HG03520 (cell line): ENCODE data around the gene TOM1L2.
"Not testable (repeated sequence)": the region's sequence is repeated elsewhere in the genome, so short reads cannot be mapped to it uniquely, and the experiment has no call there.

Experiments
- ATAC-seq: cut with Tn5 transposase; IDR thresholded peaks from one replicate; pipeline ENCODE4 v1.9.1; 2021; ENCODE audit warnings: mild to moderate bottlenecking, moderate library complexity; ENCODE audit not compliant: unreplicated experiment

The TOM1L2 gene

DNA sequence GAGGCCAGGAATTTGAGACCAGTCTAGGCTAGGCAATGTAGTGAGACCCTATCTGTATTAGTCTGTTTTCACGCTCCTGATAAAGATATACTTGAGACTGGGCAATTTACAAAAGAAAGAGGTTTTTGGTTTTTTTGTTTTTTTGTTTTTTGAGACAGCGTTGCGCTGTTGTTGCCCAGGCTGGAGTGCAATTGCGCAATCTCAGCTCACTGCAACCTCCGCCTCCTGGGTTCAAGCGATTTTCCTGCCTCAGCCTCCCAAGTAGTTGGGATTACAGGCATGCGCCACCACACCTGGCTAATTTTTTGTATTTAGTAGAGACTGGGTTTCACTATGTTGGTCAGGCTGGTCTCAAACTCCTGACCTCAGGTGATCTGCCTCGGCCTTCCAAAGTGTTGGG is 23.7 kb upstream of the TOM1L2 start:
- not testable (repeated sequence) for ATAC-seq

GRCh38 chr17:17994271-17995069 is 22.3 kb upstream of the TOM1L2 start:
- no peak for ATAC-seq

GRCh38 chr17:17993852-17994251 is 21.7 kb upstream of the TOM1L2 start:
- no peak for ATAC-seq

DNA sequence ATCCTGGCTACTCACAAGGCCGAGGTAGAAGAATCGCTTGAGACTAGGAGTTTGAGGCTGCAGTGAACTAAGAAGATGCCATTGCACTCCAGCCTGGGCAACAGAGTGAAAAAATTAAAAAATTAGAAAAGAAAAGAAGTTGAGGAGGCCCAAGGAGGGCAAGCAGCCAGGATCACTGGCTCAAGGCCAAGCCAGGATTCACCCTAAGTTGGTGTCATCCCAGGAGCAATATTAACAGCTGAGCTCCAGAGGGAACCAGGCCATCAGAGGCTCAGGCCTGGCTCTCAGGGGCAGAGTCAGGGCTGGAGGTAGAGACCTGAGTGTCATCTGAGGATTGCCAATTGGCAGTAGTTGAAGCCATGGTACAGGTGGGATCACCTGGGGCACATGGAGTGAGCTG is 21.2 kb upstream of the TOM1L2 start:
- ATAC-seq = no peak

GRCh38 chr17:17990282-17990681 is 18.1 kb upstream of the TOM1L2 start:
- no peak for ATAC-seq

DNA sequence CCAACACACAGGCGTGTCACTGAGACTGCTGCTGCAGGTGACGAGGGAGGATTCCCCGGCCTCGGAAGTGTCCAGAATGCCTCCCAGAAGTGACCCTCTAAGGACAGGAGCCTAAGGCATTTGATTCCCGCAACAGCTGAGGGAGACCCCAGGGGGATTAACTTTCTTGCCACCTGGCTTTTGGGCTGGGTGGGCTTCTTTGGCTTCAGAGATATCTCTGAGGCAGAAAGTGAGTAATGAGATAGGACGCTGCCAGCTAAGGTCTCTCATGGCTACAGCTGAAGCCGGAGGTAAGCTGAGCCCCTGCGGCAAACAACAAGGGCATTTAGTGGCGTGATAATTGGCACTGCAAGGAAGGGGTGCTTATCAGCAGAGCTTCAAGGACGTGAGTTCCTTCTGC is 17.4 kb upstream of the TOM1L2 start:
- no peak for ATAC-seq

DNA sequence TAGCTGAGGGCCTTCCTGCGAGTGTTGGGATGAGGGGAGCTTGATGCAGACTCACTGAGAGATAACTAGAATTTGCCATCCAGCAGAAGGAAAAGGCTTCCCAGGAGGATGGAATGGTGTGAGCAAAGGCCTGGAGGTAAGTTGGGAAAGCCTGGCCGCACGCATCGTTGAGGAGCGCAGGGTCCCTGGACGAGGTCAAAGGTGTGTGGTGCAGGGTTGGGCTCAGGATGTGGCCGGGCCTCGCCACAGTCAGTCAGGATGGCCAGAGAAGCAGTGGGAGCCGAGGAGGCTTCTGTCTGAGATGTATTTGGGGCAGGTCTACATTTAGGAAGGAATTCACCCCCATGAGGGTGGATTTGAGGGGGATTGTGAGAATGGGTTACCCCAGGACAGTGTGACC is 16.9 kb upstream of the TOM1L2 start:
- no peak for ATAC-seq

- ATAC-seq = no peak
These were observed 16.3 kb upstream of the TOM1L2 start for GRCh38 chr17:17988427-17988945.

DNA sequence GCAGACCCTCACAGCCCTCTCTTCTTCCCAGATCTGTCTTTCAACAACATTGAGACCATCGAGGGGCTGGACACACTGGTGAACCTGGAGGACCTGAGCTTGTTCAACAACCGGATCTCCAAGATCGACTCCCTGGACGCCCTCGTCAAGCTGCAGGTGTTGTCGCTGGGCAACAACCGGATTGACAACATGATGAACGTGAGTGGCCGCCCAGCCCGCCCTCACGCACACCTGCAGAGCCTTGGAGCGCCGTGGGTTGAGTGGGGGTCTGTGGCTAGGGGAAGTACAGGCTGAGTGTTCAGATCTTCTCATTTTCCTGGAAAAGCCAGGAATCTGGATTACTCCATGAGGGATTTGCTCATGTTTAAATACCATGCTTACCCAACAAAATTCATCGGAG is 15.7 kb upstream of the TOM1L2 start:
- no peak for ATAC-seq

DNA sequence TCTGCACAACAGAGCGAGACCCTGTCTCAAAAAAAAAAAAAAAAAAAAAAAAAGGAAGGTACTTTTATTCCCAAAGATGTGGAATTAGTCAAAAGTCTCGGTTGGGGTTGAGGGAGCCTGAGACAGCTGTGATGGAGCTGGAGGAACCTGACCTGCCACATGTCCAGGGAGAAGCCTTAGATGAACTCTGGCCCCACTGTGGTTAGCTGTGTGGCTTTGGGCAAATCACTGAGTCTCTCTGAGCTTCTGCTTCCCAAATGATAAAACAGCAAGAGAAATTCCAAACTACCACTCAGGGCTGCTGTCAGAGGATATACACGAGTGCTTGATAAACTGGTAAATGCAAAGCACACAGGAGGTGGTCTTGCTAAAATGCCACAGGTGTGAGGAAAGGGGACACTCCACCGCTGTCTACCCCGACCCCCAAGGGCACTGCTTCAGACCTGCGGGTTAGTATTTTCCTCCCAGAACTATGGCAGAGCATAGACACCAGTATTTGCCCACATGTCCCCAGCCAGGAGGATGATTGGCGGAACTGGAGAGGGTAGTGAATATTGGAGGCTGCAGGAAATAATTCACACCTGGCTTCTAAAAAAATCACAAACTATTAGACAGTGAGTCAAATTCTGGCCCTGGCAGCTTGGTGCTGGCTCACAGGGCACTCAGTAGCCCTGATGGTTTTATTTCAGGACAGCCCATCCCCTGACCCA is 15.1 kb upstream of the TOM1L2 start:
- no peak for ATAC-seq

- no peak for ATAC-seq
These were observed 13.4 kb upstream of the TOM1L2 start for GRCh38 chr17:17985555-17985954.

DNA sequence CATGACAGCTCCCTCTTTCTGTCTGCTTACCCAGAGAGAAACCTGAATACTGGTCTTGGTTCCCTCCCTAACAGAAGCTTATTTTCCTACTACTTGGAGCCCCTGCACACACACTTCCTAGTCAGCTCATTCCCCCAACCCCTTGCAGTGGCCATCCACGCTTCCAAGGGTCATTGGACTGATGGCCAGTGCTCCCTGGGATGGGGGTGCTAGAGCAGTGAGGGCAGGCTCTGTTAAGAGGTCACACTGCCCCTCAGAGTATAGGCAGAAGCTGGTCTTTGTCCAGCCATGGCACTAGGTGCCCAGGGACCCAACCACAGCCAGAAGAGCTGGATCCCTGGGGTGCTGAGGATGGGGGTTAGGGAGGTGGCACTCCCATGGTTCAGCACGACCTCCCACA is 13.0 kb upstream of the TOM1L2 start:
- ATAC-seq = no peak

GRCh38 chr17:17983776-17984175 is 11.6 kb upstream of the TOM1L2 start:
- ATAC-seq = no peak

- no peak for ATAC-seq
These were observed 11.2 kb upstream of the TOM1L2 start for GRCh38 chr17:17983376-17983775.

- no peak for ATAC-seq
These were observed 10.6 kb upstream of the TOM1L2 start for GRCh38 chr17:17982801-17983200.

- no peak for ATAC-seq
These were observed 9.1 kb upstream of the TOM1L2 start for GRCh38 chr17:17981330-17981729.

DNA sequence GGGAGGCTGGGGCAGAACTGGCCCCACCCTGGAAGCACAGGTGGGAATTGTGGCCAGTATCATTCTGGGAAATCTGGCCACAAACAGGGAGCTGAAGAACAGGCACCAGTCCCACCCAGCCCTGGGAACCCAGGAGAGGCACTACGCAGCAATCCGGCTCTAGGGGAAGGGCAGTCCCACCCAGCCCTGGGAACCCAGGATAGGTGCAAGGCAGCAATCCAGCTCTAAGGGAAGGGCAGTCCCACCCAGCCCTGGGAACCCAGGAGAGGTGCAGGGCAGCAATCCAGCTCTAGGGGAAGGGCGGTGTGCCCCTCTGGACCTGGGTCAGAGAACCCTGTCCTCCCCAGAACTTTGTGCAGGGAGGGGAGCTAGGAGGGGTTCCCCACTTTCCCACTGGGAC is 7.6 kb upstream of the TOM1L2 start:
- no peak for ATAC-seq

GRCh38 chr17:17978481-17979424 is 6.6 kb upstream of the TOM1L2 start:
- no peak for ATAC-seq

DNA sequence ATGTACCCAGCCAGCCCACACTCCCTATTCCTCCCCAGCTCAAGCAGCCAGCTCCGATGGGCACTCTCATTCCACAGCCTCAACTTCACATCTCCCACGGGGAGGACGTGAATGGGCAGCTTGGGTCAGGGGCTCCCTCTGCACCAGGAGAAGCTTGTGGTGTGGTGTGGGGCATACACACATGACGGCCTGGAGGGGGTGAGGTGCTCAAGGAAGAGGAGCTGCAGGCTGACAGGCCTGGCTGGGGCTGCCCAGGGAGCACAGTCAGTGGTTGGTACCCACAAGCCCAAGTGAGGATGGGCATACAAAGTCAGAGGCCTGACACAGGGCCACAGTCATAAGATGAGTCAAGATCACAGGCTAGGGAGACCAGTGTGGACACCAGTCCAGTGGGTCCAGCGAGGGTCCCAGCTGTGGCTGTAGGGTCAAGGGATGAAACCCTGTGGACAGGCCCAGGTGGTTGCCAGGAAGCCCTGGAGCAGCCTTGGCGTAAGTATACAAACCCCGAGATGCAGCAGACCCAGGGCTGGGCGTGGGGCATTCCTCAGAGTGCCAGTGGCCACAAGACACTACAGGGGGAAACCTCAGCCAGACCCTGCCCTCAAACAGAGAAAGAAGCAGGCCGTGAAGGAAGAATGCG is 4.9 kb upstream of the TOM1L2 start:
- ATAC-seq = no peak

GRCh38 chr17:17975436-17975835 is 3.2 kb upstream of the TOM1L2 start:
- no peak for ATAC-seq

DNA sequence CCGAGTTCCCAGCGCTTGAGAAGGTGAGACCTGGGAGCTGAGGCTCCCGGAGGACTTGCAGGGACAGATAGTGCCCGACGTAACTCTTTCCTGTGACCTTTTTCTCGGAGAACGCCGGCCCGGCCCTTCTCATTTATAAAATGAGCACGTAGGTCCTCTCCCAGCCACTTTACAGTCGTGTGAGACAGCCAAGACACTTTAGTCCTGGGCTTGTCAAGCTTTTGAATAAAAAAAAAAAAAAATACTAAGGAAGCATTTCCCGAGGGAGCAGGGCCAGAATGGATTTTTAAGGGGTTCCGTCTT is 703 bp upstream of the TOM1L2 start:
- no peak for ATAC-seq
